ENCODE results near the gene MEA1. TPM values are rescaled to one million over a fixed set of nuclear protein-coding genes. Genes with fewer than 3 reads are reported as not detected.
"Not testable (repeated sequence)": the region's sequence is repeated elsewhere in the genome, so short reads cannot be mapped to it uniquely, and the experiment has no call there.

MEA1 gene
- total RNA-seq, 1 donor from 2014 or later, result 55.7 TPM

DNA sequence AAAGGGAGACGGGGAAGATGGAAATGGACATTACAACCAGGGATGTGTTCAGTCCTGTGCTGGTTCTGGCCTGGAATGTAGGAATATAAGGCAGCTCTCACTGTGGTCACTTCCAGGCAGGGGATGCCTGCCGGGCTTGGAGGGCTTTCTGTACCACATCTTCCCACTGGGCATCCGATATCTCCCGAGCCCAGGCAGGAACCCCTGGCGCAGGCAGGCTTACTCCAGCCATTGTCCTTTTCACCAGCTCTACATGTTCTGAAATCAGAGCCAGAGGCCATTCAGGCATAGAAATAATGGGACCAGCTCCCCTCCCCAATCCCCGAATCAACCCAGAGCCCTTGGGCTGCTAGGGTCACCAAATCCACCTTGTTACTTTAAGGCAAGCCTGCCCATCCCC, 1.4 kb downstream of the MEA1 start:
- no peak for DNase-seq (ENCODE audit: low read depth, low spot score)

DNA sequence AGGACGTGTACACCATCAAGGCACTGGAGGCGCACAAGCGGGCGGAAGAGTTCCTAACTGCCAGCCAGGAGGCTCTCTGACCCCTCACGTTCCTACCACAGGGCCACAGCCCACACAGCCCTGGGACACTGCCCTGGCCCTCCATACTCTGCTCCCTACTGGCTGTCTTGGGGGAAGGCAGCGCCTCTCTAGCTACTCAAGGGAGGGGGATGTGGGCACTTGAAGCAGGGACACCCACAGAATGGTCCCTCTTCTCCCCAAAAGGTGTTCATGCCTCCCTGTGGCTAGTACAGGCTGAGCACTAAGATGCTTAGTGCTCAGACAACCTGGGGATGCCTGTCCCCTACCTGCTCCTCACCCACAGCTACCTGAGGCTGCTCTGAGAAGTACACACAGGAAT, 2.5 kb downstream of the MEA1 start:
- no peak for DNase-seq (ENCODE audit: low read depth, low spot score)

DNA sequence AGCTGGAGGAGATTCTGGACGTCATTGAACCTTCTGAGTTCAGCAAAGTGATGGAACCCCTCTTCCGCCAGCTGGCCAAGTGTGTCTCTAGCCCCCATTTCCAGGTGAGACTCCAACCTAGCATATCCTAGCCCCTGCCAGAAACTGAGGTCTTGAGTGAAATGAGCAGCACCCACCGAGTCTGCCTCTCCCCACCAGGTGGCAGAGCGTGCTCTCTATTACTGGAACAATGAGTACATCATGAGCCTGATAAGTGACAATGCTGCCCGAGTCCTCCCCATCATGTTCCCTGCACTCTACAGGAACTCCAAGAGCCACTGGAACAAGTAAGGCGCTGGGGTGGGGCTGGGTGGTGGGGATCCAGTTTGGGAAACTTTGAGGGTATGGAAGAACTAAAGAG, 4.6 kb downstream of the MEA1 start:
- DNase-seq (ENCODE audit: low read depth, low spot score), result no peak

DNA sequence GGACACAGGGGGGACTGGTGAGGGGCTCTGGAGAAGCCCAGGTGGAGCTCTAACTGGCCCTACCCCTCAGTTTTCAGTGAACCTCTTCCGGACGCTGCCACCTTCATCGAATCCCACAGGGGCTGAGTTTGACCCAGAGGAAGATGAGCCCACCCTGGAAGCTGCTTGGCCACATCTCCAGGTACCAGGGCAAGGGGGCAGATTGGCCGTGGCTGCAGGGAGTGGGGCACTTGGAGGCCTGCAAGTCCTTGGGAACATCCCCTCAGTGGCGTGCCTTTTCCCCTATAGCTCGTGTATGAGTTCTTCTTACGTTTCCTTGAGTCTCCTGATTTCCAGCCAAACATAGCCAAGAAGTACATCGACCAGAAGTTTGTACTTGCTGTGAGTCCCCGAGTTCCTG, 6.6 kb downstream of the MEA1 start:
- DNase-seq (ENCODE audit: low read depth, low spot score), result no peak

DNA sequence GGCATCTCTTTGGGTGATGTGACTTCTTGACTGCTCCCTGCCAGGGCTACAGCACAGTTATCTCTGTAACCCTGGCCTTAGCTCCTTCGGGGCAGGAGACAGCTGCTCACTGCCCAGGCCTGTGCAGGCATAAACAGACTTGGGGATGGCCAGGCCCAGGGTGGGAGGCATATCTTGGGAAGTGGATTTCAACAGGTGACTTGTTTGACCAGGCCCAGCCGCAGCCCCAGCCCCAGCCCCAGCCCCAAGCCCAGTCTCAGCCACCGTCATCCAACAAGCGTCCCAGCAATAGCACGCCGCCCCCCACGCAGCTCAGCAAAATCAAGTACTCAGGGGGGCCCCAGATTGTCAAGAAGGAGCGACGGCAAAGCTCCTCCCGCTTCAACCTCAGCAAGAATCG, 7.5 kb downstream of the MEA1 start:
- DNase-seq (ENCODE audit: low read depth, low spot score), result no peak

DNA sequence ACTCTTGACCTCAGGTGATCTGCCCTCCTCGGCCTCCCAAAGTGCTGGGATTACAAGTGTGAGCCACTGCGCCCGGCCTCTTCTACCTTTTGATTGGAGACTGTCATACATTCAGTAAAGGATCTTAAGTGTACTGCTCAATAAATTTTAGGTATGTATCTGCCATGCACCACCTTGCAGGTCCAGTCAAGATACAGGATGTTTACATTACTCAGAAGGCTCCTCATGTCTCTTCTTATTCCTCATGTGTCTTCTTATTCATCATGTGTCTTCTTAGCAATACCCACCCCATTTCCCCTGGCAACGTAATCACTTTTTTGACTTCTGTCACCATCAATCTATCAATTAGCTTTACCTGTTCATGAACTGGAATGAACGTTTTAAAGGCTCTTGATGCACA, 7.9 kb downstream of the MEA1 start:
- DNase-seq (ENCODE audit: low read depth, low spot score), result no peak

DNA sequence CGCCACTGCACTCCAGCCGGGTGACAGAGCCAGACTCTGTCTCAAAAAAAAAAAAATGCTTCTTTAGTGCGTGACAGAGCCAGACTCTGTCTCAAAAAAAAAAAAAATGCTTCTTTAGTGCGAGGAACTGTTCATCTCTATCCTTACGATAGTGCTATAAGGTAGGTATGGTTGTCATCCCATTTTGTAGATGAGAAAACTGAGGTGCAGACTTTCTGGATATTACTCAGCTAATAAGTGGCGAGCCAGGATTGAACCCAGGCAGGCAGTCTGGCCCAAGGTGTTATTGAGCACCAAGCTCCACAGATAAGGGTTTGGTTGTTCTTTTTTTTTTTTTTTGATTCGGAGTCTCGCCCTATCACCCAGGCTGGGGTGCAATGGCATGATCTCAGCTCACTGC, 11.9 kb downstream of the MEA1 start:
- no peak for DNase-seq (ENCODE audit: low read depth, low spot score)

DNA sequence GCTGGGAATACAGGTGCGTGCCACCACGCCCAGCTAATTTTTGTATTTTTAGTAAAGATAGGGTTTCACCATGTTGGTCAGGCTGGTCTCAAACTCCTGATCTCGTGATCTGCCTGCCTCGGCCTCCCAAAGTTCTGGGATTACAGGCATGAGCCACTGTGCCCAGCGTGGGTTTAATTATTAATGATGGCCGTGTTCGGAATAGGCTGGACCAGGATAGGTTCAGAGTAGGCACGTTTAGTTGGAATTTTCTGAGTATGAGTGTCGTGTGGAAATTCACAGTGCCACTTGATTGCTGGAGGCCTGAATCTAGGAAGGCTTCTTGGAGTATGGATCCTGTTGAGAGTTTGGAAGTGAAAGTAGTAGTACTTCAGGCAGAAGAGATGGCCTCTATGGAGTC, 15.5 kb downstream of the MEA1 start:
- DNase-seq (ENCODE audit: low read depth, low spot score), result not testable (repeated sequence)

DNA sequence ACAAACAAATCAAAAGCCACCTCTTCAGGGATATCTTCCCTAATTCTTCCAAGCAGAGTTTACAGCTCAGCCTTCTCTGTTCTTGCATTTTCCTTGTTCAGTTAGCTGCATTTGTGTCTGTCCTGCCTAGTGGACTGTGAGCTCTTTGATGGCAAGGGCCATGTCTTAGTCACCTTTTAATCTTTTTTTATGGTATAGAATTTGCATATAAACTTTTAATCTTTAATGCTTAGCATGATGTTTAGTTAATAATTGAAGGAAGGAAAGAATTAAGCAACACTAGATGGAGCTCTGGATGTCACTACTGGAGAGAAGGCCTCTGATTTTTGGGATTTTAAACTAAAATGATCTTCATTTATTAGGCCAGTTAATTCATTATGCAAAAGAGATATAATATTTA, 17.2 kb downstream of the MEA1 start:
- DNase-seq (ENCODE audit: low read depth, low spot score), result no peak

DNA sequence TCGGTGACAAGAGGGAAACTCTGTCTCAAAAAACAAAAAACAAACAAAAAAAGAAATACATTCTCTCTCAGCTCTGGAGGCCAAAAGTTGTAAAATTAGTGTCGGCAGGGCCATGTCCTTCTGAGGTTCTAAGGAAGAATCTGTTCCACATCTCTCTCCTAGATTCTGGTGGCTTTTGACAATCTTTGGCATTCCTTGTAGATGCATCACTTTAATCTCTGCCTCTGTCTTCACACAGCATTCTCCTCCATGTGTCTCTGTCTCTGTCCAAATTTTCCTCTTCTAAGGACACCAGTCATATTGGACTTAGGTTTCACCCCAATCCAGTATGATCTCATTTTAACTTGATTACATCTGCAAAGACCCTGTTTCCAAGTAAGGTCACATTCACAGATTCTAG, 20.3 kb downstream of the MEA1 start:
- no peak for DNase-seq (ENCODE audit: low read depth, low spot score)

DNA sequence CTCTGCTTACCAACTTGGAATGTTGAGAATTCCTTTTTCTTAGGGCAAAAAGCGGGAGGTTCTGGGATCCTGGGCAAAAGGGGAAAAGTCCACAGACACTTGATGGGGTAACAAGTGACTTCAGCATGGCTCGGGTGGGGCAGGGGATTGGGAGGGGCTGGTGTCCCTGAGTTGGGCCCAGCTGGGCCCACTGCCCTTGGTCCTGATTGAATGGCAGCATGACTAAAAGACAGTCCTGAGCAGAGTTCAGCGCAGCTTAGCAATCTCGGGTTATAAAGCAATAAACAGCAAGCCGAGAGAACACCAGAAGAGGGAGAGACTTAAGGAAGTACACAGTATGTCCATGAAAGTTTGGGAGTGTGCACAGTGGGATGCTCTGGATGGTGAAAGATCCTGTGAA, 23.8 kb downstream of the MEA1 start:
- DNase-seq (ENCODE audit: low read depth, low spot score), result no peak

DNA sequence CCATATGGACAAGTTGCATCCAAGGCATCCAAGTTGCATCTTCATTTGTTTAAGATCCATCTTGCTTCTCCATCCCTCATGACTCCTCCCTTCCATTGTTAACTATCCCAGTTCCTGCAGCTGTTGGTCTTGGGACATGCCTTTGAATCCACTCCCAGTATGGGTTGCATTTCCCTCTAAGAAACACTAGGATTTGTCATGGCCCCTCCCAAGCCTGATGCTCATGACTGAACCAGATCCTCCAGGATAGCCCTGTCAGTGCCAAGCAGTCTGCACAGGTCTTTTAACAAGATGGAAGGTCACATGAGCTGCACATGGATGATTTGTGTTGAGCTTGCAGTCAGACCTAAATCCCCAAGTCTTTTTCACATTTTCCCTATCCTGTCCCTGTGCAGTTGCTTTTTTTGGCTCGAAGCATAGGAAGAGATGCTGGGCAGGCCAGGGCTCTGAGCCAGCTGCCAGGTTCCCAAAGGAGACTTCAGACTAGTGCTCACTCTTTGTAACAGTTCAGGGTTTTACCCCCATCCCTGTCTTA, 25.2 kb downstream of the MEA1 start:
- DNase-seq (ENCODE audit: low read depth, low spot score), result peak; percentile 27

DNA sequence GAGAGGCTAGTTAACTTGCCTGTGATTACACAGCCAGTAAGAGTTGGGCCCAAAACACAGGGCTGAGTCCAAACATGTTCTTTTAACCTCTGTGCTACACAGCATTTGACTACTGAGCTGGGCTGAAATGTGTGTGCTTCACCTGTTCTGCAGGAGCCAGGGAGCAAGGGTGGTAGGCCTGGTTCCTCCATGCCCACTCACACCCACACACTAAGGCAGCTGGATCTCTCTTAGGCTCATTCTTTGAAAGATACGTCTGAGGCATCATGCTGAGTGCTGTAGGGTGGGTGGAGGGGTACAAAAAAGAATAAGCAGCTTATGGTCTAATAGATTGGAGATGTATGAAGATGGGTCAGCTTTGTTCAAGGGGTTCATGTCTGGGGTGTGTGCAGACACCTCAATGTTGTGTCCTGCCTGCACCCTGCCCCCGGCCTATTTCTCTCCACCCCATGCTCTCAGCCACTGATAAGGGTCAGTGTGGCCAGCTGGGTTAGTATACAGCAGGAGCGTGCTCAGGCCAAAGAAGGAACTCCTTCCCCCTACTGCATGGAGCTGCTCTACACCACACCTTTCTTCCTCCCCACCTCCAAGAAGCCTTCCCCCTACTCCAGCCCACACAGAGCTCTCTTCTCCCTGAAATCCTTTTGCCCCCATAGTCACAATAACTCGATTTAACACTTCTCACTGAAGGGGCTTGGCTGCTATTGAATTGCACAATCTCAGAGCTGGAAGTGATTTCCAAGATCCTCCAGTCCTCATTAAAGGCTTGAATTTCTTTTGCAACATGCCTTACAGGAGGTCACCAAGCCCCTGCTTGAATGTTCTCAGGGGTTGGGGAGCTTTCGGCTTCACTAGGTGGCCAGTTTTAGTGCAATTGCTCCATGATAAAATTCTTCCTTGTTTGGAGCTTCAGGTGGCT, 26.0 kb downstream of the MEA1 start:
- no peak for DNase-seq (ENCODE audit: low read depth, low spot score)

DNA sequence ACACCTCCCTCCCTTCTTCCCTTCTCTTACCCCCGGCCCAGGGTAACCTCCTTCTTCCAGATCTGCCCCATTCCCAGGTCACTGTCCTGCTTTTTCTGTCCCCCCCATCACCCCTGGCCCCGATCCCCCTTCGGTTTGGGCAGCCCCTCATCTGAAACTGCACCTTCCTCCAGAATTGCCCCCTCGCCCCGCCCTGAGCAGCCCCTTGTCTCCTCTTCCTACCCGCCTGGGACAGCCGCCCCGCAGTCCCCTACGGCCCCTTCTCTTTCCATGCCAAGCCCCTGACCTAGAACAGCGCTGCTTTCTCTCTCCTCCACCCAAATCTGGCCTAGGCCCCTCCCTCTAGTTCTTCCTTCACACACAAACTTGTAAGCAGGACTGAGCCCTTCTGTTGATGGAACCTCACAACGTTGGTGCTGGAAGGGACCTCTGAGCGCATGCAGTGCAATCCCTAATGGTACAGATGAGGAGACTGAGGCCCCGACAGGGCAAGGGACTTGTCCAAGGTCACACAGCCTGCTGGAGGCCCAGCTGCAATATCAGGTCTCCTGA, 28.7 kb downstream of the MEA1 start:
- no peak for DNase-seq (ENCODE audit: low read depth, low spot score)

DNA sequence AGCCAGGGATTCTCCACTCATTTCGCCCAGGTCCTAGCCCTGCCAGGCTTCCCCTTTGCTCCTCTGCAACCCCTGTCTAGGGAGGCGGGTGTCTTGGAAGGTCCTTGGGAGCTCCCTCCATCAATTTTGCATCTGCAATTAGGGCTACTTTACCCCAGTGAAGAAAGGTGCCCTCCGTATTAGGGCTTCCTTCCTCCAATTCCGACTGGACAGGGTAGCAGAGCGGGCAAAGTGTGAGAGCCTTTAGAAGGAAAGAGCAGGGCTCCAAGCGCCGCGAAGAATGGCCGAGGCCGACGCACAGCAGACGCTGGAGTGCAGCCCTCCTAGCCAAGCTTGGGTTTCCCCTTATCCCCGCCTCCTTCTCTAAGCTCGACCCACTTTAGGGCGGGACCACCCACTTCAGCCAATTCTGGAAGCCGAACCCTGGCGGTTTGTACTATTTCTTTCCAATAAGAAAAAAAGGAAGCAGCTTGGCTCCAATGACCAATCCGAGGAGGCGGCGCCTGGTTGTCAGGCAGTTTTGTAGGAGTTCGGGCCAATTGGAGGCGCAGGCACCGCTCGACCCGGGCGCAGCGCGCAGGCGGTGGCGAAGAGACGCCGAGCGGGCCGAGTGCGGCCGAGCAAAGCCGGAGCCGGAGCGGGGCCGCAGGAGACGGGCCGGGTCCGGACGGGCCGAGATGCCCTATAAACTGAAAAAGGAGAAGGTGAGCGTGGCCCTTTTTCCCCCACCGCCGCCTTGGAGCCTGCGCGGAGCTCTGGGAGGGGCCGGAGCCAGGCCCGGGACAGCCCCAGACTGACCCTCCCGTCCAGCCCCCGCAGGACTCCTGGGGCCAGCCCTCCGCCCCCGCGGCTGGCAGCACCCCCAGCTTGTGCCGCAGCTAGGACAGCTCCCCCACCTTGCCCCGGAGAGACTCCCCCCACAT, 29.5 kb downstream of the MEA1 start, which contains the start of gene PPP2R5D:
TSS of gene PPP2R5D (plus strand) at position 570 of the 923 bp plus-strand sequence. CDS start at position 678, 108 bp downstream.
- DNase-seq (ENCODE audit: low read depth, low spot score), result peak; percentile 95

DNA sequence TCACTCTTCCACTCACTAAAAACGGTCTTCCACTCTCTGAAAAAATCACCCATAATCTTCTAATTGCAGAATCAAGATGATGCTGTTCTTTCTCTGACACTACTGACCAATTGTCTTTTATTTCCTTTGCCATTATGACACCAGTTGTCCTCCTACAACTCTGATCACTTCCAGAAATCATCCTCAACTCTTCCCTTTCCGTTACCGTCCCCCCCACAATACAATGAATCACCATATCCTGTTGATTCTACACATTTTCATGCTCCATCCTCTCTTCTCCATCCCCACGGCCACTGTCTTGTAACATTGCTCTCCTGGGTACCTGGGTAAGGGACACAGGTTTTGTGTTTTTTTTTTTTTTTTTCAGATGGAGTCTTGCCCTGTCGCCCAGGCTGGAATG, 31.9 kb downstream of the MEA1 start:
- no peak for DNase-seq (ENCODE audit: low read depth, low spot score)

DNA sequence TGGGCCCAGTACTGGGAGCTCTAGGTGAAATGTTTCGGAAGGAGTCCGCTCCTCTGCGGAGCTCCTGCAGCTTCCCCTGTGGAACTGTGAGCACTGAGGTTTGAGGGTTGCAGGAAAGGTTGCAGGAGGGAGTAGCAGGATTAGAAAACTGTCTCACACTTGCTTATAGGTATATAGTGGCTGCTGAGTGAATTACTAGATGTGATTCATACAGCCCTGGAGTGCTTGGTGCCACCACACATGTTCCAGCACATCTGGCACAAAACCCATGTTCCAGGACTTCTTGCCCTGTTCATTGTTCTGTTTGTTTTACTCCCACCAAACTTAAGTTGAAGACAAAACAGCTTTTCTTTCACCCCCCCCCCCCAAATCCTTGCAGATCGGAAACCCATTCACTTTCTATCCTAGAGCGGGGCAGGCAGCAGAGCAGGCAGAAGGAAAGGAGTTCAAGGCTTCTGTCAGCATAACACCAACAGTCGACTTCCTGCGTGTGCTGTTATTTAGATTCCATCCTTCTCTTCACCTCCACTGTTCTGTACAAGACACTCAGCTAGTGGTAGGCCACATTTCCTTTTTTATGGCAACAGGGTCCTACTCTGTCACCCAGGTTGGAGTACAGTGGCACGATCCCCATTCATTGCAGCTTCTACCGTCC, 34.1 kb downstream of the MEA1 start:
- no peak for DNase-seq (ENCODE audit: low read depth, low spot score)

DNA sequence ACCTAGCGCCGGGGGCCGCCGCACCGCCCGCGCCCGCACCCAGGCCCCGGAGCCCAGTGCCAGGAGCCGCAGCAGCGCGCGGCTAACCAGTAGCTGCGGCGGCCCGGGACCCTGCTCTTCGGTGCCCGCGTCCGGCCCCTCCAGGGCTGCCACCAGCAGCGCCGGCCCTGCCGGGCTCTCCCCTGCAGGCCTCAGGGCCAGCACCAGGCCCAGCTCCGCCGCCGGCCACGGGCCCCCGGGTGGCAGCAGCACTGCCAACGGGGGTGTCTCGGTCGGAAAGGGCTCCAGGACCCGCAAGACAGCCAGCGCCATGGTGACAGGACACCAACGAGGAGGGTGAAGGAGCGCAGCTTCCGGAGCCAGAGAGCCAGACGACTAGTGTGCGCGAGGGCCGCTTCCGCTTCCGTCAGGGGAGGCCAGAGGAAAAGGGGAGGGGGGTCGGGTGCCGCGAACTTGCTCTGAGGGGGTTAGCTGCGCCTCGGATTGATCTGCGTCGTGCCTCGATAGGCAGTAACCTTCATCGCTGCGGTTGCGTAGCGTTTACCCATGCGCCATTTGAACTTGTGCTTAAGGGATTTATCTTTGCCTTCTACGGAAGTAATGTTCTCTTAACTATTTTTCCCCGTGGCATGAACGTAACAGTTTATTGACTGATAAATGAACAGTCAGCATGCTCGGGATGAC, 34.8 kb downstream of the MEA1 start, which contains the start of gene PEX6:
TSS of gene PEX6 (minus strand) at position 343 of the 684 bp plus-strand sequence. CDS start at position 312, 31 bp downstream.
- DNase-seq (ENCODE audit: low read depth, low spot score), result peak; percentile 52

DNA sequence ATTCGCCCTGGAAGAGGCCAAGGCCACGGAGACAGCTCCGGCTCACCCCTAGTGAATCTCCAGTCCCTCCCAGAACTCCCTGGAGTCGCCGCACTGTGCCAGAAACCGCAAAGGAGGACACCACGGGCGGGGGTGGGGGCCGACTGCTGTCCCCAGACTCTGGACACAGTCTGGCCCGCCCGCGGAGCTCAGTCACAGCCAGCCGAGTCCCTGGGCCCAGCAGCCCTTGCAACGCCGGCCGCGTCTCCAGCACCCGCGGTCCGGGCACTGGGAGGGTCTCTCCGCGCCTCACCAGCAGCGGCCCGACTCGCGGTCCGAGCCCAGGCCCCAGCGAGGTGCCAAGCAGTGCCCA, 35.3 kb downstream of the MEA1 start:
- no peak for DNase-seq (ENCODE audit: low read depth, low spot score)

DNA sequence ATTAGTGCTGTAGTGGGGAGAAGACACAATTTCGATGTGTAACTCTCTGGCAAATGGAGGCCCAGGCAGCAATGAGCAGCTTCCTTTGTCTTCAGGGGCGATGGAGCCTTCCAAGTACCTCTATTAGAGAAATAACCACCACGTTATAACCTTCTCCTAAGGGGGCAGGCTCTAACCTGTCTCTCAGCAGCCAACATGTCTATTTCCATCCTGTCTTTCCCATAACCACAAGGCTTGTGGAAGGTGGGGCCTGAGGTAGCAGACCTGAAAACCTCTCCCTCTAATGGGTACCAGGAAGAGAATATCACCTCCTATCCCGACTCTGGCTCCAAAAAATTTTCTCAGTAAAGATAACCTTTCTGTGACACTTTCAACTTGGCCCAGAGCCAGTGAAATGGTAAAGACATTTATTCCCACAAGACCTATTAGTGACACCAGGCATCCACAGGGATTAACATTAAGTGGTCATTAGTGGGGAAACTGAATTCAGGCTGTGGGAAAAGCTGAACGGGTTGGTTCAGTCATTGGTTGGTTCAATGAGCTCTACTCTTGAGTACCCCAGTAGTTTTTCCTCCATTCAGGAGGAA, 38.7 kb downstream of the MEA1 start:
- no peak for DNase-seq (ENCODE audit: low read depth, low spot score)

All from pulmonary artery endothelial cell (primary cell).